Liver (tissue), 9 donors: ENCODE data around the gene ACSL3. TPM values are rescaled to one million over a fixed set of nuclear protein-coding genes. Genes with fewer than 3 reads are reported as not detected.

Experiments used
- DNase-seq: peaks from one replicate; pipeline ENCODE4 v3.0.0-alpha.2; 2017; ENCODE audit warnings: low spot score
- H3K27ac ChIP-seq, 2 donors: one replicate each; pipeline ENCODE4 v1.7.0; 2013; ENCODE audit warnings: inconsistent platforms in 2 of 2, low read length in 2 of 2, control low read depth in 1 of 2, low read depth in 1 of 2, mild to moderate bottlenecking in 1 of 2
- H3K27me3 ChIP-seq, 4 donors: one replicate each; pipeline versions ENCODE4 v1.6.1 to v1.7.0; 2013; ENCODE audit warnings: low read length in 3 of 4, inconsistent platforms in 1 of 4, mild to moderate bottlenecking in 1 of 4, moderate library complexity in 1 of 4; ENCODE audit not compliant: control insufficient read depth in 4 of 4, insufficient read depth in 4 of 4
- H3K36me3 ChIP-seq, 4 donors: one replicate each; pipeline versions ENCODE4 v1.6.1 to v1.7.0; 2013; ENCODE audit warnings: low read length in 3 of 4, mild to moderate bottlenecking in 3 of 4, low read depth in 1 of 4, moderate library complexity in 1 of 4; ENCODE audit not compliant: control insufficient read depth in 4 of 4, insufficient read depth in 3 of 4
- H3K4me1 ChIP-seq, 4 donors: one replicate each; pipeline versions ENCODE4 v1.6.1 to v1.7.0; 2013; ENCODE audit warnings: low read length in 3 of 4, mild to moderate bottlenecking in 3 of 4, moderate library complexity in 1 of 4; ENCODE audit not compliant: control insufficient read depth in 4 of 4, insufficient read depth in 4 of 4
- H3K4me3 ChIP-seq, 3 donors: one replicate each; pipeline versions ENCODE4 v1.6.1 to v1.7.0; 2013; ENCODE audit warnings: low read length in 3 of 3, control low read depth in 1 of 3, low read depth in 1 of 3, mild to moderate bottlenecking in 1 of 3
- H3K9ac ChIP-seq, 2 donors: one replicate each; pipeline ENCODE4 v1.7.0; 2013; ENCODE audit warnings: low read length in 2 of 2, mild to moderate bottlenecking in 2 of 2, moderate library complexity in 2 of 2, control low read depth in 1 of 2, low read depth in 1 of 2
- H3K9me3 ChIP-seq, 4 donors: one replicate each; pipeline versions ENCODE4 v1.6.1 to v1.7.0; 2013; ENCODE audit warnings: low read length in 3 of 4; ENCODE audit not compliant: control insufficient read depth in 4 of 4
- EGR1 ChIP-seq, 2 donors: IDR thresholded peaks; 2 replicates each; pipeline ENCODE4 v1.6.1; 2016 to 2018; ENCODE audit warnings: antibody characterized with exemption in 2 of 2, low read depth in 2 of 2
- FOXA1 ChIP-seq: IDR thresholded peaks from 2 replicates; pipeline ENCODE4 v1.6.1; 2016; ENCODE audit warnings: antibody characterized with exemption
- FOXA2 ChIP-seq: IDR thresholded peaks from 2 replicates; pipeline ENCODE4 v1.6.1; 2016; ENCODE audit warnings: antibody characterized with exemption
- GABPA ChIP-seq, 2 donors: IDR thresholded peaks in 1 of 2; conservative IDR thresholded peaks in 1 of 2; 2 replicates each; pipeline ENCODE4 v1.6.1; 2016; ENCODE audit warnings: antibody characterized with exemption in 2 of 2, mild to moderate bottlenecking in 1 of 2, moderate library complexity in 1 of 2
- HNF4A ChIP-seq, 2 donors: conservative IDR thresholded peaks; 2 replicates each; pipeline ENCODE4 v1.6.1; 2016; ENCODE audit warnings: antibody characterized with exemption in 2 of 2, mild to moderate bottlenecking in 2 of 2
- JUND ChIP-seq, 2 donors: IDR thresholded peaks; 2 replicates each; pipeline ENCODE4 v1.6.1; 2016; ENCODE audit warnings: antibody characterized with exemption in 2 of 2
- NR2F2 ChIP-seq: IDR thresholded peaks from 2 replicates; pipeline ENCODE4 v1.6.1; 2016; ENCODE audit warnings: antibody characterized with exemption
- RAD21 ChIP-seq, 2 donors: IDR thresholded peaks; 2 replicates each; pipeline ENCODE4 v1.6.1; 2016; ENCODE audit warnings: antibody characterized with exemption in 2 of 2, mild to moderate bottlenecking in 2 of 2
- SP1 ChIP-seq: IDR thresholded peaks from 2 replicates; pipeline ENCODE4 v1.6.1; 2018; ENCODE audit warnings: antibody characterized with exemption, mild to moderate bottlenecking
- TAF1 ChIP-seq: conservative IDR thresholded peaks from 2 replicates; pipeline ENCODE4 v1.6.1; 2016; ENCODE audit warnings: antibody characterized with exemption, mild to moderate bottlenecking
- WGBS: extraction: QIAGEN DNeasy Blood & Tissue Kit; methylation state at CpG from one replicate; pipeline ENCODE4 v1.1.7; 2013; 5-methylcytosine and 5-hydroxymethylcytosine counted together
- polyA plus RNA-seq, 2 donors: library from polyadenylated mRNA; stranded (reverse) in 1 of 2; unstranded in 1 of 2; fragments of 200-250 nt in 1 of 2; fragments of >200 nt in 1 of 2; fragmentation: Nextera tagmentation in 1 of 2; extraction: Ambion mirVana in 1 of 2; gene quantifications; one replicate each; pipeline versions ENCODE4 v1.2.1 to v1.2.3, GENCODE V29; 2013 to 2015
- total RNA-seq, 2 donors: library from RNA; depleted of rRNA; stranded (reverse); fragments of >200 nt; gene quantifications; one replicate each; pipeline ENCODE4 v1.2.3, GENCODE V29; 2014
- TF ChIP-seq, protein P1 (sequence below): fragments of 150-350 bp; IDR thresholded peaks from 2 replicates; pipeline ENCODE4 v1.5.1; 2017; ENCODE audit warnings: improper control_type of control experiment, low read depth, low read length; ENCODE audit not compliant: missing input control
- TF ChIP-seq, protein P2 (sequence below): IDR thresholded peaks from 2 replicates; pipeline ENCODE4 v1.6.1; 2016; ENCODE audit warnings: antibody characterized with exemption
- TF ChIP-seq, protein P3 (sequence below): IDR thresholded peaks from 2 replicates; pipeline ENCODE4 v1.6.1; 2016; ENCODE audit warnings: antibody characterized with exemption, mild to moderate bottlenecking
- TF ChIP-seq, protein P4 (sequence below): IDR thresholded peaks from 2 replicates; pipeline ENCODE4 v1.6.1; 2016; ENCODE audit warnings: antibody characterized with exemption
- donor health status: healthy.
- donor health status: healthy.
- donor health status: healthy.
- donor health status: healthy.
- donor health status: healthy.

Gene ACSL3
- total and polyA plus RNA-seq, 4 donors, result 22.2 to 66.6 (median 43.3) TPM

DNA sequence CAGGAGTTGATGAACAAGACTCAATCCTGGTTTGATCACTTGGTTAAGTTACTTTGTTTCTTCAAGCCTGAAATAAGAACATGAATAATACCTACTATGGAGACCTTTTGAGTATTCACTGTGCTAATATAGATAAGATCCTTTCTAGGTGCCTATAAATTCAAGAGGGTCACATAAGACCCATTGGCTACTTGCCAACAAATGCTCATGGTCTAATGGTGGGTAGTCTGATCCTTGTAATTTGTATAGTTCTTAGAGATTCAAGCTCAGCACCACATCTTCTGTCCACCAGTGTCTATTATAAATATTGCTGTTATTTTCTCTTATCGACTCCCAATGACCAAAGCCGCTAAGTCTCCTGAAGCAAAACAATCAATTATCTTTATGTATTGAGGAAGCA lies 27.4 kb upstream of the ACSL3 start:
- Histone ChIP-seq H3K9me3 (no peaks in the 10 kb centered on the region), H3K36me3 (no peaks in the 10 kb centered on the region), H3K27ac (no peak overlapping the region), H3K9ac (no peak overlapping the region), H3K4me3 (no peak overlapping the region), H3K27me3 (no peaks in the 10 kb centered on the region), H3K4me1 (no peaks in the 10 kb centered on the region)
- TF ChIP-seq TAF1 (no peak), RAD21 (IDR thresholded peaks at IDR 0.05) (no peak), EGR1 (IDR thresholded peaks at IDR 0.05; ENCODE audit: low read depth in 2 of 2) (no peak), JUND (IDR thresholded peaks at IDR 0.05) (no peak)
- TF ChIP-seq, protein P1, sequence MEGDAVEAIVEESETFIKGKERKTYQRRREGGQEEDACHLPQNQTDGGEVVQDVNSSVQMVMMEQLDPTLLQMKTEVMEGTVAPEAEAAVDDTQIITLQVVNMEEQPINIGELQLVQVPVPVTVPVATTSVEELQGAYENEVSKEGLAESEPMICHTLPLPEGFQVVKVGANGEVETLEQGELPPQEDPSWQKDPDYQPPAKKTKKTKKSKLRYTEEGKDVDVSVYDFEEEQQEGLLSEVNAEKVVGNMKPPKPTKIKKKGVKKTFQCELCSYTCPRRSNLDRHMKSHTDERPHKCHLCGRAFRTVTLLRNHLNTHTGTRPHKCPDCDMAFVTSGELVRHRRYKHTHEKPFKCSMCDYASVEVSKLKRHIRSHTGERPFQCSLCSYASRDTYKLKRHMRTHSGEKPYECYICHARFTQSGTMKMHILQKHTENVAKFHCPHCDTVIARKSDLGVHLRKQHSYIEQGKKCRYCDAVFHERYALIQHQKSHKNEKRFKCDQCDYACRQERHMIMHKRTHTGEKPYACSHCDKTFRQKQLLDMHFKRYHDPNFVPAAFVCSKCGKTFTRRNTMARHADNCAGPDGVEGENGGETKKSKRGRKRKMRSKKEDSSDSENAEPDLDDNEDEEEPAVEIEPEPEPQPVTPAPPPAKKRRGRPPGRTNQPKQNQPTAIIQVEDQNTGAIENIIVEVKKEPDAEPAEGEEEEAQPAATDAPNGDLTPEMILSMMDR, result no peak
- 95% methylated on average over 2 of the region's 2 CpGs for WGBS
- DNase-seq, result no peak

DNA sequence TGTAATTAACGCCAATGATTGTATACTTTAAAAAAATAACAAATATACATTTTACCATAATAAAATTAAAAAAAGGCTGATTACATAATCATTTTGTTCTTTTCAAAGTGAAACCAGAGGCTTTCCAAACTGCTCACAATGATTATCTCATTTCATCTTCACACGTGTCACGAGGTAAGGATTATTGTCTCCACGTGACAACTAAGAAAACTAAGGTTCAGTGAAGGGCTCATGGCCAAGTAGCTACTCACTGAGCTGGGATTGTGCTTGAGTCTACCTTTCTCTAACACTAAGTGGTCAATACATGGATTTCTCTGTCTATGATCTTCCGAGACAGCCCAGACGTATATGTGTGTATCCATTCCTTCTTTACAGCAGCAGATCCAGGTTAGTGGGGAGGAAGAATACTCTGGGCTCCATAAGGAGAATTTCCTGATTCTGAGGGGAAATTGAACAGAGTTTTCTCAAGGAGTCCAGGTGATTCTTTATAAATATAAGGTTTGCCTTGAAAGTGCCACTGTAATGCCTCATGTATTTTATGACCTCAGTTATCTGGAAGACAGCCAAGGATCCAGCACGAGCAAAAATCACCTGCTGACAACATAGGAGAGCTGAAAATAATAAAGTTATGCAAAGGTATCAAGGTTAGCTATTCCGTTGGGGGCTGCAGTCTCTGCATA lies 25.6 kb upstream of the ACSL3 start:
- Histone ChIP-seq H3K9ac (no peak overlapping the region), H3K9me3 (no peaks in the 10 kb centered on the region), H3K4me1 (no peaks in the 10 kb centered on the region), H3K27ac (no peak overlapping the region), H3K36me3 (no peaks in the 10 kb centered on the region), H3K27me3 (no peaks in the 10 kb centered on the region), H3K4me3 (no peak overlapping the region)
- TF ChIP-seq FOXA2, result no peak
- no peak for TF ChIP-seq GABPA (IDR thresholded peaks at IDR 0.05 in 1 of 2, conservative IDR thresholded peaks at IDR 0.05 in 1 of 2)
- TF ChIP-seq SP1, result no peak
- WGBS, result 68% methylated on average over 8 of the region's 8 CpGs
- DNase-seq, result no peak

DNA sequence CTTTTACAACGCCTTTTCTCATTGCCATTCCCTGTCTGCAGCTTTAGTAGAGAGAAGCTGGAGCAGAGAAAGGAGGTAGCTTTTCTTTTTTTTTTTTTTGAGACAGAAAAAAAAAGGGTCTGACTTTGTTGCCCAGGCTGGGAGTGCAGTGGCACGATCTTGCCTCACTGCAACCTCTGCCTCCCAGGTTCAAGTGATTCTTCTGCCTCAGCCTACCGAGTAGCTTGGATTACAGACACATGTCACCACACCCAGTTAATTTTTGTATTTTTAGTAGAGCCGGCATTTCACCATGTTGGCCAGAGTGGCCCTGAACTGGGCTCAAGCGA lies 25.0 kb upstream of the ACSL3 start:
- Histone ChIP-seq H3K27ac (no peak overlapping the region), H3K4me1 (no peaks in the 10 kb centered on the region), H3K4me3 (no peak overlapping the region), H3K9ac (no peak overlapping the region), H3K27me3 (no peaks in the 10 kb centered on the region), H3K9me3 (no peaks in the 10 kb centered on the region), H3K36me3 (no peaks in the 10 kb centered on the region)
- TF ChIP-seq FOXA1 (no peak), HNF4A (conservative IDR thresholded peaks at IDR 0.05) (no peak), SP1 (no peak)
- no peak for DNase-seq
- WGBS, result 89% methylated on average over 5 of the region's 5 CpGs

DNA sequence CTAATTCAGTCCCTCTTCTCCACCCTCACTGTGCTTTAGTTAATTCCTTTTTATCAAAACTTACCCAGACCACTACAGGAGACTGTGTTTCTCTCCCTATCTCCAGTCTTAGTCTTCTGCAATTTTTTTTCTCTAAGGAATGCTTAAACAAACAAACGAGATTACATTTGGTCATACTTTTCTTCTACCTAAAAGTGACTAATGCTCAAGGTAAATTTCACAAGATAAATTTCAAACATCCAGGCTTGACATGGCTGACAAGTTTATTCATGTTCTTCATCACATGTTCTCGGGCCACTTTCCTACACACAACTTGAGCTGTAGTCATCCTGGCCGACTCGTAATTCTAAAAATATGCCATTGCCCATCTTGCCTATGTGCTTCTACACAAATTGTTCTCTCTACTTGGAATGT lies 23.2 kb upstream of the ACSL3 start:
- Histone ChIP-seq H3K9me3 (no peaks in the 10 kb centered on the region), H3K27ac (no peak overlapping the region), H3K4me1 (peaks cover 0 to 7% (median 5%) of the 10 kb centered on the region in 4 donors), H3K36me3 (no peaks in the 10 kb centered on the region), H3K27me3 (no peaks in the 10 kb centered on the region), H3K9ac (no peak overlapping the region), H3K4me3 (no peak overlapping the region)
- DNase-seq, result no peak
- TF ChIP-seq HNF4A (conservative IDR thresholded peaks at IDR 0.05) (no peak), NR2F2 (no peak), FOXA2 (no peak), EGR1 (IDR thresholded peaks at IDR 0.05; ENCODE audit: low read depth in 2 of 2) (no peak), RAD21 (IDR thresholded peaks at IDR 0.05) (no peak), SP1 (no peak)
- TF ChIP-seq, protein P2, sequence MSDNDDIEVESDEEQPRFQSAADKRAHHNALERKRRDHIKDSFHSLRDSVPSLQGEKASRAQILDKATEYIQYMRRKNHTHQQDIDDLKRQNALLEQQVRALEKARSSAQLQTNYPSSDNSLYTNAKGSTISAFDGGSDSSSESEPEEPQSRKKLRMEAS, result no peak
- TF ChIP-seq, protein P3, sequence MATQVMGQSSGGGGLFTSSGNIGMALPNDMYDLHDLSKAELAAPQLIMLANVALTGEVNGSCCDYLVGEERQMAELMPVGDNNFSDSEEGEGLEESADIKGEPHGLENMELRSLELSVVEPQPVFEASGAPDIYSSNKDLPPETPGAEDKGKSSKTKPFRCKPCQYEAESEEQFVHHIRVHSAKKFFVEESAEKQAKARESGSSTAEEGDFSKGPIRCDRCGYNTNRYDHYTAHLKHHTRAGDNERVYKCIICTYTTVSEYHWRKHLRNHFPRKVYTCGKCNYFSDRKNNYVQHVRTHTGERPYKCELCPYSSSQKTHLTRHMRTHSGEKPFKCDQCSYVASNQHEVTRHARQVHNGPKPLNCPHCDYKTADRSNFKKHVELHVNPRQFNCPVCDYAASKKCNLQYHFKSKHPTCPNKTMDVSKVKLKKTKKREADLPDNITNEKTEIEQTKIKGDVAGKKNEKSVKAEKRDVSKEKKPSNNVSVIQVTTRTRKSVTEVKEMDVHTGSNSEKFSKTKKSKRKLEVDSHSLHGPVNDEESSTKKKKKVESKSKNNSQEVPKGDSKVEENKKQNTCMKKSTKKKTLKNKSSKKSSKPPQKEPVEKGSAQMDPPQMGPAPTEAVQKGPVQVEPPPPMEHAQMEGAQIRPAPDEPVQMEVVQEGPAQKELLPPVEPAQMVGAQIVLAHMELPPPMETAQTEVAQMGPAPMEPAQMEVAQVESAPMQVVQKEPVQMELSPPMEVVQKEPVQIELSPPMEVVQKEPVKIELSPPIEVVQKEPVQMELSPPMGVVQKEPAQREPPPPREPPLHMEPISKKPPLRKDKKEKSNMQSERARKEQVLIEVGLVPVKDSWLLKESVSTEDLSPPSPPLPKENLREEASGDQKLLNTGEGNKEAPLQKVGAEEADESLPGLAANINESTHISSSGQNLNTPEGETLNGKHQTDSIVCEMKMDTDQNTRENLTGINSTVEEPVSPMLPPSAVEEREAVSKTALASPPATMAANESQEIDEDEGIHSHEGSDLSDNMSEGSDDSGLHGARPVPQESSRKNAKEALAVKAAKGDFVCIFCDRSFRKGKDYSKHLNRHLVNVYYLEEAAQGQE, result no peak
- TF ChIP-seq, protein P1, result no peak
- TF ChIP-seq, protein P4, sequence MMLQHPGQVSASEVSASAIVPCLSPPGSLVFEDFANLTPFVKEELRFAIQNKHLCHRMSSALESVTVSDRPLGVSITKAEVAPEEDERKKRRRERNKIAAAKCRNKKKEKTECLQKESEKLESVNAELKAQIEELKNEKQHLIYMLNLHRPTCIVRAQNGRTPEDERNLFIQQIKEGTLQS, result no peak
- 83% methylated on average over 4 of the region's 4 CpGs for WGBS
